ENCODE results near the gene PPARG. TPM values are rescaled to one million over a fixed set of nuclear protein-coding genes. Genes with fewer than 3 reads are reported as not detected.

Gene PPARG
- total RNA-seq, 4 donors from 2014 or later: 26.4 to 46.4 (median 37.4) TPM

DNA sequence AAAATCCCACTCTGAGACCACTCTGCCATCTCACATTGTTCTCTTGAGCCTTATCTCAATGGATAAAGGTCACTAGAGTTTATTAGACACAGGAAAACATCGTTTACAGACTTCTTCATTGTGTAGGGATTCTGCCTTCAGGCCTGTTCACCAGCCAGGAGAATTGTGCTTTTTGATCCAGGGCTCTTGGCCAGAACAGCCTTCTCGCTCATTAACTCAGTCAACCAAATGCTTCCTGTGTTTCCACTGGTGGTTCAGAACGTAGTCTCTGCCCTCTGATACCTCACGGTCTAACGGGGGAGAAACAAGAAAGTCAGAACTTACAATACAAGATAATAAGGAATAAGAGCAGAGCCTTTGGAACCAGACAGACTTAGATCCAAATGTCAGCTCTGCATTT, 141.2 kb downstream of the PPARG start:
- H3K36me3 ChIP-seq: peaks cover 0 to 8% (median 0%) of the 10 kb centered on the region in 3 donors
- no peaks in the 10 kb centered on the region for H3K4me1 ChIP-seq
- no peaks in the 10 kb centered on the region for H3K27me3 ChIP-seq
- TF ChIP-seq, protein P1, sequence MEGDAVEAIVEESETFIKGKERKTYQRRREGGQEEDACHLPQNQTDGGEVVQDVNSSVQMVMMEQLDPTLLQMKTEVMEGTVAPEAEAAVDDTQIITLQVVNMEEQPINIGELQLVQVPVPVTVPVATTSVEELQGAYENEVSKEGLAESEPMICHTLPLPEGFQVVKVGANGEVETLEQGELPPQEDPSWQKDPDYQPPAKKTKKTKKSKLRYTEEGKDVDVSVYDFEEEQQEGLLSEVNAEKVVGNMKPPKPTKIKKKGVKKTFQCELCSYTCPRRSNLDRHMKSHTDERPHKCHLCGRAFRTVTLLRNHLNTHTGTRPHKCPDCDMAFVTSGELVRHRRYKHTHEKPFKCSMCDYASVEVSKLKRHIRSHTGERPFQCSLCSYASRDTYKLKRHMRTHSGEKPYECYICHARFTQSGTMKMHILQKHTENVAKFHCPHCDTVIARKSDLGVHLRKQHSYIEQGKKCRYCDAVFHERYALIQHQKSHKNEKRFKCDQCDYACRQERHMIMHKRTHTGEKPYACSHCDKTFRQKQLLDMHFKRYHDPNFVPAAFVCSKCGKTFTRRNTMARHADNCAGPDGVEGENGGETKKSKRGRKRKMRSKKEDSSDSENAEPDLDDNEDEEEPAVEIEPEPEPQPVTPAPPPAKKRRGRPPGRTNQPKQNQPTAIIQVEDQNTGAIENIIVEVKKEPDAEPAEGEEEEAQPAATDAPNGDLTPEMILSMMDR (IDR thresholded peaks at IDR 0.05): no peak
- H3K27ac ChIP-seq: no peak overlapping the region
- no peaks in the 10 kb centered on the region for H3K9me3 ChIP-seq
- no peak overlapping the region for H3K4me3 ChIP-seq
- no peak for DNase-seq

- Histone ChIP-seq H3K36me3 (peaks cover 0 to 8% (median 0%) of the 10 kb centered on the region in 3 donors), H3K27ac (no peak overlapping the region), H3K4me1 (no peaks in the 10 kb centered on the region), H3K4me3 (no peak overlapping the region), H3K9me3 (no peaks in the 10 kb centered on the region), H3K27me3 (no peaks in the 10 kb centered on the region)
- TF ChIP-seq, protein P1 (IDR thresholded peaks at IDR 0.05): no peak
- no peak for TF ChIP-seq POLR2A (IDR thresholded peaks at IDR 0.05)
- DNase-seq: no peak
These were observed 145.0 kb downstream of the PPARG start for GRCh38 chr3:12433823-12434222.

- TF ChIP-seq, protein P1 (IDR thresholded peaks at IDR 0.05): no peak
- no peak for TF ChIP-seq POLR2A (IDR thresholded peaks at IDR 0.05)
- Histone ChIP-seq H3K27ac (no peak overlapping the region), H3K9me3 (no peaks in the 10 kb centered on the region), H3K4me3 (no peak overlapping the region), H3K4me1 (peaks cover 0 to 8% (median 0%) of the 10 kb centered on the region in 4 donors), H3K27me3 (no peaks in the 10 kb centered on the region), H3K36me3 (peaks cover 0 to 8% (median 0%) of the 10 kb centered on the region in 3 donors)
- no peak for DNase-seq
These were observed 147.8 kb downstream of the PPARG start for GRCh38 chr3:12436514-12437220.

GRCh38 chr3:12437221-12437605, 148.3 kb downstream of the PPARG start:
- TF ChIP-seq POLR2A (IDR thresholded peaks at IDR 0.05): no peak
- TF ChIP-seq, protein P1 (IDR thresholded peaks at IDR 0.05): no peak
- Histone ChIP-seq H3K9me3 (no peaks in the 10 kb centered on the region), H3K36me3 (peaks cover 0 to 8% (median 0%) of the 10 kb centered on the region in 3 donors), H3K4me3 (no peak overlapping the region), H3K27ac (no peak overlapping the region), H3K27me3 (no peaks in the 10 kb centered on the region), H3K4me1 (peaks cover 0 to 8% (median 0%) of the 10 kb centered on the region in 4 donors)
- no peak for DNase-seq

- Histone ChIP-seq H3K27me3 (no peaks in the 10 kb centered on the region), H3K36me3 (peaks cover 0 to 8% (median 0%) of the 10 kb centered on the region in 3 donors), H3K4me1 (peaks cover 0 to 8% (median 0%) of the 10 kb centered on the region in 4 donors), H3K27ac (no peak overlapping the region), H3K4me3 (no peak overlapping the region), H3K9me3 (no peaks in the 10 kb centered on the region)
- no peak for DNase-seq
- no peak for TF ChIP-seq POLR2A (IDR thresholded peaks at IDR 0.05)
- TF ChIP-seq, protein P1 (IDR thresholded peaks at IDR 0.05): no peak
These were observed 149.0 kb downstream of the PPARG start for GRCh38 chr3:12437861-12438260.

Data from Peyer's patch (tissue), 4 donors.